ENCODE measurements around the gene CTNNBIP1.

Gene CTNNBIP1

DNA sequence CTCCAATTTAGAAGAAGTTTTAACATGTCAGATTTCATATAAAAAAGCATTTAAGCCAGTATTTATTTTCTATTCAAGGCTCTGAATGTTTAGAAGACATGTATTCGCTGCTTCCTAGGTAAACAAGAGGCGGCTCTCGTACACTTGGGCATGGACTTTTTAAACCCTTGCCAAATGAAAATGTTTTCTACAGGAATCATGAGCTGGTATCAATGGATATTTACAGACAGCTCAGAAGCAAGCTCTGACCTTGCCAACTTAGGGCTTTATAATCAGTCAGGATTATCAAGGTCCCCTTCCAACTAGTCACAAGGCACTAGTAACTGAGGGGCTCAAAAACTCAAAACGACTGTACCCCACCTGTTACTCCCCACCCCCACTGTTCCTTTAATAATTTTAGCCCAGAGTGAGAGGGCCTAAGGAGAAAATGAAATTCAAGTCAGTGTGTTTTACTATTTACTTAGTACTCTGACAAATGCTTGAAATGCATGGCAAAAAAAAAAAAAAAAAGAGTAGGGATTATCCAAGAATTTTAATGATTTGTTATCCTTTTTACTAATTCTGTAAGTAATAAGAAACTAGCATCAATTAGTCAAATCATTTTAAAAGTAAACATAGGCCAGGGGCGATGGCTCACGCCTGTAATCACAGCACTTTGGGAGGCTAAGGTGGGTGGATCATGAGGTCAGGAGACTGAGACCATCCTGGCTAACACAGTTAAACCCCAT, 98.7 kb downstream of the CTNNBIP1 start:
- TF ChIP-seq POLR2AphosphoS5 (IDR thresholded peaks at IDR 0.05; ENCODE audit: low read depth, low read length): no peak
- no peak for TF ChIP-seq TAF1 (IDR thresholded peaks at IDR 0.05; ENCODE audit: borderline replicate concordance, insufficient read depth, low read length)
- TF ChIP-seq FOXP2 (optimal IDR thresholded peaks at IDR 0.05; ENCODE audit: borderline replicate concordance, extremely low read depth, extremely low read length, insufficient read depth): no peak

DNA sequence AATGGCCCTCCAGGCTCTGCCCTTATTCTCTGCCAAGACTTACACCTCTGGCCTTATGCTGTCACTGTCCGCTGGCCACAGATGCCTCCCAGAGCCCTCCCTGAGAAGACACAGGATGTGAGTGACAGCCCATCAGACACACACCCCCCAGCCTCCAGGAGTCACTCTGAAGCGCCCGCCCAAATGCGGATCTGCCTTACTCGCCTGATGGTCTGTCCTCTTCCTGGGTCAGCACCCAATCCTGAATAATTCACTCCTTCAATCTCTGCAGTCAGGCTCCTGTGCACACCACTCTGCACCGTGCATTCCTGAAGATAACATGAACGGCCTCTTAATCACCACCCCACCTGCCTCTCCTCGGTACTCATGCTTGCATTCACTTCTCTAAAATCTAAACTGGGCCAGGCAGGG, 101.0 kb downstream of the CTNNBIP1 start:
- TF ChIP-seq, protein P1, sequence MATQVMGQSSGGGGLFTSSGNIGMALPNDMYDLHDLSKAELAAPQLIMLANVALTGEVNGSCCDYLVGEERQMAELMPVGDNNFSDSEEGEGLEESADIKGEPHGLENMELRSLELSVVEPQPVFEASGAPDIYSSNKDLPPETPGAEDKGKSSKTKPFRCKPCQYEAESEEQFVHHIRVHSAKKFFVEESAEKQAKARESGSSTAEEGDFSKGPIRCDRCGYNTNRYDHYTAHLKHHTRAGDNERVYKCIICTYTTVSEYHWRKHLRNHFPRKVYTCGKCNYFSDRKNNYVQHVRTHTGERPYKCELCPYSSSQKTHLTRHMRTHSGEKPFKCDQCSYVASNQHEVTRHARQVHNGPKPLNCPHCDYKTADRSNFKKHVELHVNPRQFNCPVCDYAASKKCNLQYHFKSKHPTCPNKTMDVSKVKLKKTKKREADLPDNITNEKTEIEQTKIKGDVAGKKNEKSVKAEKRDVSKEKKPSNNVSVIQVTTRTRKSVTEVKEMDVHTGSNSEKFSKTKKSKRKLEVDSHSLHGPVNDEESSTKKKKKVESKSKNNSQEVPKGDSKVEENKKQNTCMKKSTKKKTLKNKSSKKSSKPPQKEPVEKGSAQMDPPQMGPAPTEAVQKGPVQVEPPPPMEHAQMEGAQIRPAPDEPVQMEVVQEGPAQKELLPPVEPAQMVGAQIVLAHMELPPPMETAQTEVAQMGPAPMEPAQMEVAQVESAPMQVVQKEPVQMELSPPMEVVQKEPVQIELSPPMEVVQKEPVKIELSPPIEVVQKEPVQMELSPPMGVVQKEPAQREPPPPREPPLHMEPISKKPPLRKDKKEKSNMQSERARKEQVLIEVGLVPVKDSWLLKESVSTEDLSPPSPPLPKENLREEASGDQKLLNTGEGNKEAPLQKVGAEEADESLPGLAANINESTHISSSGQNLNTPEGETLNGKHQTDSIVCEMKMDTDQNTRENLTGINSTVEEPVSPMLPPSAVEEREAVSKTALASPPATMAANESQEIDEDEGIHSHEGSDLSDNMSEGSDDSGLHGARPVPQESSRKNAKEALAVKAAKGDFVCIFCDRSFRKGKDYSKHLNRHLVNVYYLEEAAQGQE (IDR thresholded peaks at IDR 0.05; ENCODE audit: insufficient read depth in 1 of 2, low read depth in 2 of 2, low read length in 2 of 2): no peak
- TF ChIP-seq TAF1 (IDR thresholded peaks at IDR 0.05; ENCODE audit: borderline replicate concordance, insufficient read depth, low read length): no peak
- no peak for TF ChIP-seq SIN3A (IDR thresholded peaks at IDR 0.05; ENCODE audit: borderline replicate concordance, insufficient read depth, low read length)
- no peak for TF ChIP-seq FOXP2 (optimal IDR thresholded peaks at IDR 0.05; ENCODE audit: borderline replicate concordance, extremely low read depth, extremely low read length, insufficient read depth)
- TF ChIP-seq POLR2AphosphoS5 (IDR thresholded peaks at IDR 0.05; ENCODE audit: low read depth, low read length): no peak

- TF ChIP-seq FOXP2 (optimal IDR thresholded peaks at IDR 0.05; ENCODE audit: borderline replicate concordance, extremely low read depth, extremely low read length, insufficient read depth): no peak
- no peak for TF ChIP-seq SIN3A (IDR thresholded peaks at IDR 0.05; ENCODE audit: borderline replicate concordance, insufficient read depth, low read length)
- TF ChIP-seq TAF1 (IDR thresholded peaks at IDR 0.05; ENCODE audit: borderline replicate concordance, insufficient read depth, low read length): no peak
- TF ChIP-seq POLR2AphosphoS5 (IDR thresholded peaks at IDR 0.05; ENCODE audit: low read depth, low read length): no peak
- TF ChIP-seq, protein P1 (IDR thresholded peaks at IDR 0.05; ENCODE audit: insufficient read depth in 1 of 2, low read depth in 2 of 2, low read length in 2 of 2): no peak
Observed at GRCh38 chr1:9808459-9808858, 101.6 kb downstream of the CTNNBIP1 start.

DNA sequence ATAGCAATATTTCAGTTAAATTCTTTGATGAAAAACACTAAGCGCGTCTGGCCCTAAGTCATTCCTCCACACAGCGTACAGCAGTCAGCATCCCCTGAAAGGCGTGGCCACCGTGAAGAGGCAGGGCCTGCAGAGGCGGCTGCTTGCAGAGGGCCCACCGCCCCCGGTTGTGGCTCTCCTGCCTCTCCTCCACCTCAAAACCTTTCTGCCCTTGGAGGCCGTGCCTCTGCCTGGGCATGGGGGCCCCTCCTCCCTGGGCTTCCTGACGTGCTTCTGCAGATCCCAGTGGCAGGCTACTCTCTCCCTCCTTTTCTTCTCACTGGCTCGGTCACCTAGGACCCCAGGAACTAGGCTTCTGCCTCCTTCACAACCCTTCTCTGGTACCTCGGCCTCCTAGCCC, 102.5 kb downstream of the CTNNBIP1 start:
- TF ChIP-seq POLR2AphosphoS5 (IDR thresholded peaks at IDR 0.05; ENCODE audit: low read depth, low read length): no peak
- TF ChIP-seq, protein P1 (IDR thresholded peaks at IDR 0.05; ENCODE audit: insufficient read depth in 1 of 2, low read depth in 2 of 2, low read length in 2 of 2): no peak
- TF ChIP-seq SIN3A (IDR thresholded peaks at IDR 0.05; ENCODE audit: borderline replicate concordance, insufficient read depth, low read length): no peak
- TF ChIP-seq TAF1 (IDR thresholded peaks at IDR 0.05; ENCODE audit: borderline replicate concordance, insufficient read depth, low read length): no peak

- TF ChIP-seq, protein P1 (IDR thresholded peaks at IDR 0.05; ENCODE audit: insufficient read depth in 1 of 2, low read depth in 2 of 2, low read length in 2 of 2): no peak
- TF ChIP-seq SIN3A (IDR thresholded peaks at IDR 0.05; ENCODE audit: borderline replicate concordance, insufficient read depth, low read length): no peak
Observed at GRCh38 chr1:9805006-9805508, 105.0 kb downstream of the CTNNBIP1 start.
